ENCODE measurements around the gene NDEL1. TPM values are rescaled to one million over a fixed set of nuclear protein-coding genes. Genes with fewer than 3 reads are reported as not detected.
A peak's percentile ranks its signal among the peaks of the same experiment; 100 is the strongest.

The NDEL1 gene
- total RNA-seq, 1 experiment from 2014 or later, result 34.7 TPM

DNA sequence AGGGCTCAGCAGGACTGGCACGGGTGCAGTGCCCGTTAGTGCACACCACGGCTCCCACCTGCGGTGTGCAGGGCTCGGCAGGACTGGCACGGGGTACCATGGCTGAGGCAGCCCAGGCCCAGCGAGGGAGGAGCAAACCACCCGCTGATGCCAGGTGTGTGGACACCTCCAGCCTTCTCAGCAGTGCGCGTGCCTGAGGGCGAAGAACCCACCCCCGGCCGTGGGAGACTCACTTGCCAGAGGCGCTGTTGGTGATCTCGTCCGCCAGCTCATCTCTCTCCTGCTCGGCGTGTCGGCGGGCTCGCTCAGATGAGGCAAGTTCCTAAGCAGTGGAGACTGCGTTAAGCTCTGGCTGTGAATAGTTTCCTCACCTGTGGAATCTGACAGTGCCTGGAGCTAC is 45.4 kb downstream of the NDEL1 start (continued):
- TF ChIP-seq HMGXB4 (CRISPR knock-in tag; IDR thresholded peaks at IDR 0.05) (no peak), NFYB (CRISPR knock-in tag; conservative IDR thresholded peaks at IDR 0.05; ENCODE audit: low read depth) (no peak), TP53 (CRISPR knock-in tag; IDR thresholded peaks at IDR 0.05) (no peak)
- TF ChIP-seq, protein P1, sequence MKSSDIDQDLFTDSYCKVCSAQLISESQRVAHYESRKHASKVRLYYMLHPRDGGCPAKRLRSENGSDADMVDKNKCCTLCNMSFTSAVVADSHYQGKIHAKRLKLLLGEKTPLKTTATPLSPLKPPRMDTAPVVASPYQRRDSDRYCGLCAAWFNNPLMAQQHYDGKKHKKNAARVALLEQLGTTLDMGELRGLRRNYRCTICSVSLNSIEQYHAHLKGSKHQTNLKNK (CRISPR knock-in tag; IDR thresholded peaks at IDR 0.05), result no peak

GRCh38 chr17:8481703-8482102 is 46.0 kb downstream of the NDEL1 start:
- H3K36me3 Mint-ChIP-seq, result peaks cover 86% of the 10 kb centered on the region
- CTCF ChIA-PET, result interaction anchor here (2.2 kb wide), 1 partner anchor 72 kb away, joined by 9 read pairs; no protein-coding TSS in a partner anchor
- ATAC-seq (no peak), DNase-seq (ENCODE audit: low spot score) (no peak)
- no peak for TF ChIP-seq GTF2I (CRISPR knock-in tag; conservative IDR thresholded peaks at IDR 0.05)
- TF ChIP-seq RELA (CRISPR knock-in tag; IDR thresholded peaks at IDR 0.05; ENCODE audit: borderline replicate concordance), result no peak
- TF ChIP-seq, protein P2, sequence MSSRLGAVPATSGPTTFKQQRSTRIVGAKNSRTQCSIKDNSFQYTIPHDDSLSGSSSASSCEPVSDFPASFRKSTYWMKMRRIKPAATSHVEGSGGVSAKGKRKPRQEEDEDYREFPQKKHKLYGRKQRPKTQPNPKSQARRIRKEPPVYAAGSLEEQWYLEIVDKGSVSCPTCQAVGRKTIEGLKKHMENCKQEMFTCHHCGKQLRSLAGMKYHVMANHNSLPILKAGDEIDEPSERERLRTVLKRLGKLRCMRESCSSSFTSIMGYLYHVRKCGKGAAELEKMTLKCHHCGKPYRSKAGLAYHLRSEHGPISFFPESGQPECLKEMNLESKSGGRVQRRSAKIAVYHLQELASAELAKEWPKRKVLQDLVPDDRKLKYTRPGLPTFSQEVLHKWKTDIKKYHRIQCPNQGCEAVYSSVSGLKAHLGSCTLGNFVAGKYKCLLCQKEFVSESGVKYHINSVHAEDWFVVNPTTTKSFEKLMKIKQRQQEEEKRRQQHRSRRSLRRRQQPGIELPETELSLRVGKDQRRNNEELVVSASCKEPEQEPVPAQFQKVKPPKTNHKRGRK (CRISPR knock-in tag; IDR thresholded peaks at IDR 0.05; ENCODE audit: borderline replicate concordance), result no peak
- TF ChIP-seq, protein P3, sequence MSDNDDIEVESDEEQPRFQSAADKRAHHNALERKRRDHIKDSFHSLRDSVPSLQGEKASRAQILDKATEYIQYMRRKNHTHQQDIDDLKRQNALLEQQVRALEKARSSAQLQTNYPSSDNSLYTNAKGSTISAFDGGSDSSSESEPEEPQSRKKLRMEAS (CRISPR knock-in tag; IDR thresholded peaks at IDR 0.05), result no peak
- no peak overlapping the region for H3K4me3 Mint-ChIP-seq
- peaks cover 6% of the 10 kb centered on the region; the same call in 1 of the 2 replicates for H3K9me3 Mint-ChIP-seq
- no peak overlapping the region; the same call in 1 of the 2 replicates for H3K27ac Mint-ChIP-seq
- H3K27me3 Mint-ChIP-seq (ENCODE audit: low read depth), result no peaks in the 10 kb centered on the region
- H3K4me1 Mint-ChIP-seq, result no peaks in the 10 kb centered on the region
- POLR2A ChIA-PET, result no interaction called here

DNA sequence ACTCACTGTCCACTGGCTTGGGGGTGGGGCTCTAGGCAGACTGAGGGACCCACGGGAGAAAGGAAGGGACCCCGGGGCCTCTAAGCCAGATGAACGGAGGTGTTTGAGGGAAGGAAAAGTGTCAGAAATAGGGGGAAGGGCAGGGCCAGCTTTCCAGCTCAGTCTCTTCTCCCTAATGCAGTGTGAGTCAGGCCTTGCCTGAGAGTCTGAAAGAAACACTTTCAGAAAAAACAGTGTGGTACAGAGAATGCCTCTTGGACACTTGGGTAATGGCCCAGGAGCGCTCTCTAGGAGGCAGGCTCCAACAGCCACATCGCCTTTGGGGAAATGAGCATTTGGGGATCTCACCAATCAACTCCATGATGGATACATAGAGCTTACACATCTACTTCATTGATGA is 46.9 kb downstream of the NDEL1 start:
- ATAC-seq (no peak), DNase-seq (ENCODE audit: low spot score) (no peak)
- H3K9me3 Mint-ChIP-seq, result peaks cover 6% of the 10 kb centered on the region; the same call in 1 of the 2 replicates
- H3K27ac Mint-ChIP-seq, result peak overlapping the region; percentile 57; the same call in 1 of the 2 replicates
- no peak overlapping the region for H3K4me3 Mint-ChIP-seq
- H3K4me1 Mint-ChIP-seq, result no peaks in the 10 kb centered on the region
- peaks cover 86% of the 10 kb centered on the region for H3K36me3 Mint-ChIP-seq
- H3K27me3 Mint-ChIP-seq (ENCODE audit: low read depth), result no peaks in the 10 kb centered on the region
- POLR2A ChIA-PET, result no interaction called here
- CTCF ChIA-PET, result interaction anchor here (0.6 to 2.2 kb wide), 4 partner anchors 73 to 303 kb away, joined by 3 to 9 read pairs (median 6); no protein-coding TSS in a partner anchor
- TF ChIP-seq CDX4 (CRISPR knock-in tag; IDR thresholded peaks at IDR 0.05; ENCODE audit: borderline replicate concordance) (no peak), ATF6 (CRISPR knock-in tag; IDR thresholded peaks at IDR 0.05) (no peak), CTCF (IDR thresholded peaks at IDR 0.05) (no peak), NFE2L1 (CRISPR knock-in tag; IDR thresholded peaks at IDR 0.05) (no peak), NFYB (CRISPR knock-in tag; conservative IDR thresholded peaks at IDR 0.05; ENCODE audit: low read depth) (no peak), GABPB1 (CRISPR knock-in tag; IDR thresholded peaks at IDR 0.05) (no peak), FOXJ3 (CRISPR knock-in tag; IDR thresholded peaks at IDR 0.05; ENCODE audit: borderline replicate concordance) (no peak), HMGXB4 (CRISPR knock-in tag; IDR thresholded peaks at IDR 0.05) (no peak)
- TF ChIP-seq, protein P4, sequence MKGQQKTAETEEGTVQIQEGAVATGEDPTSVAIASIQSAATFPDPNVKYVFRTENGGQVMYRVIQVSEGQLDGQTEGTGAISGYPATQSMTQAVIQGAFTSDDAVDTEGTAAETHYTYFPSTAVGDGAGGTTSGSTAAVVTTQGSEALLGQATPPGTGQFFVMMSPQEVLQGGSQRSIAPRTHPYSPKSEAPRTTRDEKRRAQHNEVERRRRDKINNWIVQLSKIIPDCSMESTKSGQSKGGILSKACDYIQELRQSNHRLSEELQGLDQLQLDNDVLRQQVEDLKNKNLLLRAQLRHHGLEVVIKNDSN (CRISPR knock-in tag; IDR thresholded peaks at IDR 0.05), result no peak
- TF ChIP-seq, protein P5, sequence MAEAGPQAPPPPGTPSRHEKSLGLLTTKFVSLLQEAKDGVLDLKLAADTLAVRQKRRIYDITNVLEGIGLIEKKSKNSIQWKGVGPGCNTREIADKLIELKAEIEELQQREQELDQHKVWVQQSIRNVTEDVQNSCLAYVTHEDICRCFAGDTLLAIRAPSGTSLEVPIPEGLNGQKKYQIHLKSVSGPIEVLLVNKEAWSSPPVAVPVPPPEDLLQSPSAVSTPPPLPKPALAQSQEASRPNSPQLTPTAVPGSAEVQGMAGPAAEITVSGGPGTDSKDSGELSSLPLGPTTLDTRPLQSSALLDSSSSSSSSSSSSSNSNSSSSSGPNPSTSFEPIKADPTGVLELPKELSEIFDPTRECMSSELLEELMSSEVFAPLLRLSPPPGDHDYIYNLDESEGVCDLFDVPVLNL (CRISPR knock-in tag; IDR thresholded peaks at IDR 0.05; ENCODE audit: borderline replicate concordance, low read depth), result no peak
- TF ChIP-seq, protein P3 (CRISPR knock-in tag; IDR thresholded peaks at IDR 0.05), result no peak

Measured in WTC11 (cell line).